GM12873 (cell line): ENCODE results near the gene ASGR1.

Experiments
- TF ChIP-seq, protein P1 (sequence below): IDR thresholded peaks from 2 replicates; pipeline ENCODE4 v1.5.1; 2012; ENCODE audit warnings: low read depth, mild to moderate bottlenecking, moderate library complexity, low read length, control low read depth; ENCODE audit not compliant: insufficient read depth; ENCODE audit errors: missing control alignments

Gene ASGR1

DNA sequence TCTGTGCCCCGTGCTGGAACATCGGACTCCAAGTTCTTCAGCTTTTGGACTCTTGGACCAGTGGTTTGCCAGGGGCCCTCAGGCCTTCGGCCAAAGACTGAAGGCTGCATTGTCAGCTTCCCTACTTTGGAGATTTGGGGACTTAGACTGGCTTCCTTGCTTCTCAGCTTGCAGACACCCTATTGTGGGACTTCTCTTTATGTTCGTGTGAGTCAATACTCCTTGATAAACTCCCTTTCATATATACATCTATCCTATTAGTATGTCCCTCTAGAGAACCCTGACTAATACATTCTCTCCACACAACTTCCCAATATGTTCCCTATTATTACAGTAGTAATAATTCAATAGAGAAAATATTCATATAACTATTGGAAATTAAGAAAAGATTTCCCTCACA lies 55.3 kb downstream of the ASGR1 start:
- TF ChIP-seq, protein P1, sequence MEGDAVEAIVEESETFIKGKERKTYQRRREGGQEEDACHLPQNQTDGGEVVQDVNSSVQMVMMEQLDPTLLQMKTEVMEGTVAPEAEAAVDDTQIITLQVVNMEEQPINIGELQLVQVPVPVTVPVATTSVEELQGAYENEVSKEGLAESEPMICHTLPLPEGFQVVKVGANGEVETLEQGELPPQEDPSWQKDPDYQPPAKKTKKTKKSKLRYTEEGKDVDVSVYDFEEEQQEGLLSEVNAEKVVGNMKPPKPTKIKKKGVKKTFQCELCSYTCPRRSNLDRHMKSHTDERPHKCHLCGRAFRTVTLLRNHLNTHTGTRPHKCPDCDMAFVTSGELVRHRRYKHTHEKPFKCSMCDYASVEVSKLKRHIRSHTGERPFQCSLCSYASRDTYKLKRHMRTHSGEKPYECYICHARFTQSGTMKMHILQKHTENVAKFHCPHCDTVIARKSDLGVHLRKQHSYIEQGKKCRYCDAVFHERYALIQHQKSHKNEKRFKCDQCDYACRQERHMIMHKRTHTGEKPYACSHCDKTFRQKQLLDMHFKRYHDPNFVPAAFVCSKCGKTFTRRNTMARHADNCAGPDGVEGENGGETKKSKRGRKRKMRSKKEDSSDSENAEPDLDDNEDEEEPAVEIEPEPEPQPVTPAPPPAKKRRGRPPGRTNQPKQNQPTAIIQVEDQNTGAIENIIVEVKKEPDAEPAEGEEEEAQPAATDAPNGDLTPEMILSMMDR: no peak
